Body of pancreas (tissue), 4 donors: ENCODE results near the gene DVL1. TPM values are rescaled to one million over a fixed set of nuclear protein-coding genes. Genes with fewer than 3 reads are reported as not detected.

Experiments used
- ATAC-seq: fragments of 150-250 bp; one replicate; pipeline ENCODE4 v1.9.1; 2016
- DNase-seq, 4 donors: peaks; one replicate each; pipeline ENCODE4 v3.0.0-alpha.2; 2019
- H3K27ac ChIP-seq, 4 donors: fragments of 200-600 bp; sonication (generic); 1 replicate in 3 of 4; 2 replicates in 1 of 4; pipeline versions ENCODE4 v1.5.1 to v1.6.1; 2016 to 2019; ENCODE audit warnings: mild to moderate bottlenecking in 1 of 4, mixed read lengths in 1 of 4, moderate library complexity in 1 of 4
- H3K27me3 ChIP-seq, 2 donors: fragments of 200-600 bp; sonication (generic); one replicate each; pipeline ENCODE4 v1.6.0; 2016; ENCODE audit warnings: mild to moderate bottlenecking in 1 of 2
- H3K36me3 ChIP-seq, 2 donors: fragments of 200-600 bp; sonication (generic); replicated peaks in 1 of 2; 2 replicates each; pipeline ENCODE4 v1.5.1; 2016; ENCODE audit warnings: low read depth in 2 of 2; ENCODE audit not compliant: insufficient read depth in 1 of 2
- H3K4me1 ChIP-seq: fragments of 200-600 bp; sonication (generic); one replicate; pipeline ENCODE4 v1.6.0; 2016
- H3K4me3 ChIP-seq, 2 donors: fragments of 200-600 bp; sonication (generic); 1 replicate in 1 of 2; 2 replicates in 1 of 2; pipeline ENCODE4 v1.5.1; 2016 to 2019
- H3K9me3 ChIP-seq, 3 donors: fragments of 200-600 bp; sonication (generic); 1 replicate in 2 of 3; 2 replicates in 1 of 3; pipeline ENCODE4 v1.5.1; 2016
- POLR2A ChIP-seq, 3 donors: fragments of 450-650 bp; IDR thresholded peaks; one replicate each; pipeline ENCODE4 v1.6.1; 2016; ENCODE audit warnings: antibody characterized with exemption in 3 of 3, mild to moderate bottlenecking in 2 of 3
- WGBS, 2 donors: methylation state at CpG; one replicate each; pipeline ENCODE4 v1.1.5; 2017; 5-methylcytosine and 5-hydroxymethylcytosine counted together
- intact Hi-C: fragments of 100-400 bp; cut with DNase I; formaldehyde crosslinking; loops from one replicate; pipeline ENCODE4 v1.15.1; 2023
- total RNA-seq, 2 donors: library from RNA; depleted of rRNA; stranded (reverse); fragments of >200 nt; gene quantifications; one replicate each; pipeline ENCODE4 v1.1.0, GENCODE V29; 2016
- TF ChIP-seq, protein P1 (sequence below), 7 experiments: fragments of 450-650 bp in 4 of 7; fragments of 200-600 bp in 3 of 7; sonication (generic) in 3 of 7; IDR thresholded peaks; one replicate each; pipeline ENCODE4 v1.5.1; 2016 to 2019; ENCODE audit warnings: antibody characterized with exemption in 7 of 7

DVL1 gene
- total RNA-seq, 2 donors from 2014 or later, result 58.1 to 84.4 TPM

- intact Hi-C loops, result no loop called here
- DNase-seq, result peak; percentile 59 to 81 (median 75)
- ATAC-seq, result peak; percentile 40
- WGBS, 2 donors, result 17% methylated on average over 7 to 26 of the region's 26 CpGs
- Histone ChIP-seq H3K4me3 (peak overlapping the region; percentile 2 to 56), H3K36me3 (no peaks in the 10 kb centered on the region), H3K4me1 (peaks cover 46% of the 10 kb centered on the region), H3K27me3 (peaks cover 0 to 7% of the 10 kb centered on the region in 2 donors), H3K27ac (peak overlapping the region; percentile 67 to 88 (median 82)), H3K9me3 (no peaks in the 10 kb centered on the region)
- peak; percentile 45 to 69 (median 58) for TF ChIP-seq POLR2A (IDR thresholded peaks at IDR 0.05)
- TF ChIP-seq, protein P1, sequence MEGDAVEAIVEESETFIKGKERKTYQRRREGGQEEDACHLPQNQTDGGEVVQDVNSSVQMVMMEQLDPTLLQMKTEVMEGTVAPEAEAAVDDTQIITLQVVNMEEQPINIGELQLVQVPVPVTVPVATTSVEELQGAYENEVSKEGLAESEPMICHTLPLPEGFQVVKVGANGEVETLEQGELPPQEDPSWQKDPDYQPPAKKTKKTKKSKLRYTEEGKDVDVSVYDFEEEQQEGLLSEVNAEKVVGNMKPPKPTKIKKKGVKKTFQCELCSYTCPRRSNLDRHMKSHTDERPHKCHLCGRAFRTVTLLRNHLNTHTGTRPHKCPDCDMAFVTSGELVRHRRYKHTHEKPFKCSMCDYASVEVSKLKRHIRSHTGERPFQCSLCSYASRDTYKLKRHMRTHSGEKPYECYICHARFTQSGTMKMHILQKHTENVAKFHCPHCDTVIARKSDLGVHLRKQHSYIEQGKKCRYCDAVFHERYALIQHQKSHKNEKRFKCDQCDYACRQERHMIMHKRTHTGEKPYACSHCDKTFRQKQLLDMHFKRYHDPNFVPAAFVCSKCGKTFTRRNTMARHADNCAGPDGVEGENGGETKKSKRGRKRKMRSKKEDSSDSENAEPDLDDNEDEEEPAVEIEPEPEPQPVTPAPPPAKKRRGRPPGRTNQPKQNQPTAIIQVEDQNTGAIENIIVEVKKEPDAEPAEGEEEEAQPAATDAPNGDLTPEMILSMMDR (IDR thresholded peaks at IDR 0.05), result no peak
These were observed 1.4 kb downstream of the DVL1 start for GRCh38 chr1:1347663-1348419.

DNA sequence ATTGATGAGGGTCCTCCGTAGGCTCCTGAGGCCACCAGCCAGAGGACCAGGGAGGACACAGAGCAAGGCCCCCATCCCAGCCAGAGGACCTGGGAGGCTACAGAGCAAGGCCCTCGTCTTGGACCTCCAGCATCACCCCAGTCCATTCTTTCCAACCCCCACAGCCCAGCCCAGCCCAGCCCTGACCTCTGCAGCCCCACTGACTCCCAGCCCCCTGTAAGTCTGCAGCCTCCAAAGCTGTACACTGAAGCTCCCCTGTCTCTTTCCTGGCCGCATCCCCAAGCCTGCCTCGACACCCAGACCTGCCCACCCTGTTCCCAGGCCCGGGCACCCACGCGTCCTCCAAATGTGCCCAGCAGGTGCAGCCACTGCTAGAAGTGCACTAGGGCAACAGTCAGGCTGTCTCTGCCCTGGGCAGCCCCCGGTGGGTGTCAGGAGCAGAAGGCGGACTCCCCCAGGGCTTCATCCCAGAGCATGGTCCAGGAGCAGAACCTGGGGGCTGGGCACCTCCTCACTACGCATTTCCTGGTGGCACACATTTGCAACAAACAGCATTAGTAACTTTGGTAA is 2.1 kb downstream of the DVL1 start:
- H3K4me1 ChIP-seq, result peaks cover 45% of the 10 kb centered on the region
- ATAC-seq, result no peak
- no peak overlapping the region for H3K4me3 ChIP-seq

GRCh38 chr1:1346501-1346890 is 2.7 kb downstream of the DVL1 start:
- Histone ChIP-seq H3K4me1 (peaks cover 45% of the 10 kb centered on the region), H3K27ac (peak overlapping the region in 2 of 4 donors; percentile 67 to 79), H3K27me3 (no peaks in the 10 kb centered on the region), H3K36me3 (peaks cover 0 to under 1% of the 10 kb centered on the region in 2 donors), H3K4me3 (no peak overlapping the region), H3K9me3 (no peaks in the 10 kb centered on the region)
- no peak for ATAC-seq
- intact Hi-C loops, result no loop called here
- no peak for TF ChIP-seq POLR2A (IDR thresholded peaks at IDR 0.05)
- TF ChIP-seq, protein P1 (IDR thresholded peaks at IDR 0.05), result no peak
- DNase-seq, result no peak
- 77 to 100% methylated on average over 1 to 10 of the region's 10 CpGs for WGBS, 2 donors

More for the DNA sequence above, 2.1 kb downstream of the DVL1 start:
- H3K9me3 ChIP-seq, result no peaks in the 10 kb centered on the region
- no peak for DNase-seq
- H3K36me3 ChIP-seq, result no peaks in the 10 kb centered on the region
- H3K27ac ChIP-seq, result peak overlapping the region; percentile 67 to 88 (median 82)
- WGBS, 2 donors, result 17 to 45% methylated on average over 1 to 10 of the region's 10 CpGs
- TF ChIP-seq, protein P1 (IDR thresholded peaks at IDR 0.05), result no peak
- TF ChIP-seq POLR2A (IDR thresholded peaks at IDR 0.05), result no peak
- intact Hi-C loops, result no loop called here
- H3K27me3 ChIP-seq, result no peaks in the 10 kb centered on the region

- H3K27ac ChIP-seq, result peak overlapping the region in 1 of 4 donors; percentile 79
- 44% methylated on average over 5 to 11 of the region's 12 CpGs for WGBS, 2 donors
- no peaks in the 10 kb centered on the region for H3K9me3 ChIP-seq
- no peaks in the 10 kb centered on the region for H3K27me3 ChIP-seq
- peaks cover 45% of the 10 kb centered on the region for H3K4me1 ChIP-seq
- intact Hi-C loops, result no loop called here
- no peak overlapping the region for H3K4me3 ChIP-seq
- H3K36me3 ChIP-seq, result peaks cover 0 to 4% of the 10 kb centered on the region in 2 donors
- ATAC-seq, result no peak
- no peak for DNase-seq
- TF ChIP-seq POLR2A (IDR thresholded peaks at IDR 0.05), result no peak
- TF ChIP-seq, protein P1 (IDR thresholded peaks at IDR 0.05), result no peak
These were observed 3.2 kb downstream of the DVL1 start for GRCh38 chr1:1345860-1346500.
